Upper lobe of right lung (tissue), 1 donor: ENCODE measurements around the gene BTBD8. TPM values are rescaled to one million over a fixed set of nuclear protein-coding genes. Genes with fewer than 3 reads are reported as not detected.

ENCODE experiments used
- ATAC-seq: fragments of 200-7000 bp; cut with Tn5 transposase; one replicate; pipeline ENCODE4 v1.9.1; 2020; ENCODE audit warnings: mild to moderate bottlenecking, moderate library complexity
- DNase-seq: peaks from one replicate; pipeline ENCODE4 v3.0.0-alpha.2; 2020
- H3K27ac ChIP-seq: fragments of 200-600 bp; one replicate; pipeline ENCODE4 v1.8.0; 2022
- H3K27me3 ChIP-seq: fragments of 200-600 bp; one replicate; pipeline ENCODE4 v1.8.0; 2022; ENCODE audit warnings: mild to moderate bottlenecking
- H3K36me3 ChIP-seq: fragments of 200-600 bp; one replicate; pipeline ENCODE4 v1.8.0; 2022
- H3K4me1 ChIP-seq: fragments of 200-600 bp; one replicate; pipeline ENCODE4 v1.8.0; 2022
- H3K4me3 ChIP-seq: fragments of 200-600 bp; one replicate; pipeline ENCODE4 v1.8.0; 2022; ENCODE audit warnings: mild to moderate bottlenecking
- H3K9me3 ChIP-seq: fragments of 200-600 bp; one replicate; pipeline ENCODE4 v1.8.0; 2022
- CTCF ChIP-seq: fragments of 200-600 bp; IDR thresholded peaks from one replicate; pipeline ENCODE4 v1.8.0; 2022; ENCODE audit warnings: antibody characterized with exemption
- intact Hi-C: fragments of 100-400 bp; cut with DNase I; formaldehyde crosslinking; loops from one replicate; pipeline ENCODE4 v1.11.0; 2022
- total RNA-seq: library from RNA; stranded (reverse); fragmentation: NEBNext Ultra II Directional; extraction: Animal tissue kit (Norgen Biotek cat#: 25700); gene quantifications from one replicate; pipeline ENCODE4 v1.2.1, GENCODE V29; 2021
- donor health status: DM: no; HTN: yes; CAD: no; lungs with severe emphysema.

Gene BTBD8
- total RNA-seq, 1 donor from 2014 or later: 5.1 TPM

- intact Hi-C loops: no loop called here
- H3K4me3 ChIP-seq: no peak overlapping the region
- no peak for TF ChIP-seq CTCF
- ATAC-seq (no peak), DNase-seq (no peak)
- H3K4me1 ChIP-seq: no peaks in the 10 kb centered on the region
- no peaks in the 10 kb centered on the region for H3K36me3 ChIP-seq
- no peaks in the 10 kb centered on the region for H3K27me3 ChIP-seq
- H3K9me3 ChIP-seq: no peaks in the 10 kb centered on the region
- no peak overlapping the region for H3K27ac ChIP-seq
Measured at GRCh38 chr1:92040971-92041370, 39.2 kb upstream of the BTBD8 start.

DNA sequence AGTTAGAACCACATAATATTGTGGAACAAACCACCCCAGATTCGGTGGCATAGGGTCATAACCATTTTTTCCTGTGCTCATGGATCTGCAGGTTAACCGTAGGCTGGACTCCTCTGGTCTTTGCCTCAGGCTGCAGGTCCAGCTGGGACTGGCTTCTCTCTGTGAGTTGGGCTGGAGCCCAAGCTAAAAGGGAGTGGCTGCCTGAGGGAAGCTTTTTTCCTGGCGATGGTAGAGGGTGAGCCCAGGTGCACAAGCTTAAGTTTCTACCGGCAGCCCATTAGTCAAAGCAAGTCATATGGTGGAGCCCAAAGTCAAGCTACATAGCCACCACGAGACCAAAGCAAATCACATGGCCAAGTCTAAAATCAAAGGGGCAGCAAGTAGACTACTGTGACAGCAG, 36.5 kb upstream of the BTBD8 start:
- intact Hi-C loops: no loop called here
- H3K4me3 ChIP-seq: no peak overlapping the region
- H3K4me1 ChIP-seq: no peaks in the 10 kb centered on the region
- no peaks in the 10 kb centered on the region for H3K27me3 ChIP-seq
- no peak for TF ChIP-seq CTCF
- no peak overlapping the region for H3K27ac ChIP-seq
- no peaks in the 10 kb centered on the region for H3K36me3 ChIP-seq
- DNase-seq: no peak
- H3K9me3 ChIP-seq: no peaks in the 10 kb centered on the region
- ATAC-seq: no peak

GRCh38 chr1:92045766-92046495, 34.2 kb upstream of the BTBD8 start:
- Histone ChIP-seq H3K36me3 (no peaks in the 10 kb centered on the region), H3K27me3 (no peaks in the 10 kb centered on the region), H3K9me3 (no peaks in the 10 kb centered on the region), H3K27ac (no peak overlapping the region), H3K4me3 (no peak overlapping the region), H3K4me1 (no peaks in the 10 kb centered on the region)
- DNase-seq (no peak), ATAC-seq (no peak)
- no peak for TF ChIP-seq CTCF
- intact Hi-C loops: no loop called here

DNA sequence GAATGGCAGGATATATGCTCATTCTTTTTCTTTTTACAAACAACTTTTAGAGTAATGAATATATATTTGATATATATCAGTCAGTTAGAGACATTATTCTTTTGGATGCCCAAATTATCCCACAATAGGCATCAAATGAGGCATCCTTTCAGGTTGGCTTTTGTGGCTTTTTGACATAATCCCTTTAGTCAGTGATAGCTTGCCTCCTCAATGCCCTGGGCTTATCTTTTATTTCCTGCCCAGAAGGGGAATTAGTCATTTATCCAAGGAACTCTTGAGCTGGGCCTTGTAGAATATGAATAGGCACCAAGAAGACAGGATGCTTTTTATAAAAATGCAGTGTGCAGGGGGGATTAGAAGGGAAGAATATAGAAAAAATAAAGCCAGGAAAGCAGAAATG, 28.2 kb upstream of the BTBD8 start:
- Histone ChIP-seq H3K27ac (no peak overlapping the region), H3K9me3 (no peaks in the 10 kb centered on the region), H3K27me3 (no peaks in the 10 kb centered on the region), H3K4me1 (no peaks in the 10 kb centered on the region), H3K4me3 (no peak overlapping the region), H3K36me3 (no peaks in the 10 kb centered on the region)
- no peak for TF ChIP-seq CTCF
- no peak for DNase-seq
- intact Hi-C loops: no loop called here
- no peak for ATAC-seq

DNA sequence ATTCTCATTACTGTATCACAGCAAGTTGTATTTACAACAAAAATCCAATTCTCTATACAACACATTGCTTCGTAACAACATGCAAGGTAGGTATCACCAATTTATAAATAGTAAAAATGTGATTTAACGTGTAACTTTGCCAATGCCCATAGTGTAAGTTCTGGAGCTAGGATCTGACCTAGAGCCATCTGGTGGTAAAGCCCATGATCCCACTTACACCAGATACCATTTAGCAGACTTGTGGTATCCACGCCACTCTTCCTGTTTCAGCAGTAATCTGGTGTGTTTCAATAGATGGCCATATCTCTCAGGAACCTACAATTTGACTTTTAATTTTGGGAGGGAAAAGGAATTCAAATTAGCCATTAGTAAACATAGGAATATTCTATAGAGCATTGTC, 15.1 kb upstream of the BTBD8 start:
- H3K36me3 ChIP-seq: no peaks in the 10 kb centered on the region
- H3K27me3 ChIP-seq: no peaks in the 10 kb centered on the region
- no peak for TF ChIP-seq CTCF
- DNase-seq: no peak
- no peak overlapping the region for H3K4me3 ChIP-seq
- H3K27ac ChIP-seq: no peak overlapping the region
- no peaks in the 10 kb centered on the region for H3K9me3 ChIP-seq
- H3K4me1 ChIP-seq: no peaks in the 10 kb centered on the region
- intact Hi-C loops: no loop called here
- no peak for ATAC-seq

DNA sequence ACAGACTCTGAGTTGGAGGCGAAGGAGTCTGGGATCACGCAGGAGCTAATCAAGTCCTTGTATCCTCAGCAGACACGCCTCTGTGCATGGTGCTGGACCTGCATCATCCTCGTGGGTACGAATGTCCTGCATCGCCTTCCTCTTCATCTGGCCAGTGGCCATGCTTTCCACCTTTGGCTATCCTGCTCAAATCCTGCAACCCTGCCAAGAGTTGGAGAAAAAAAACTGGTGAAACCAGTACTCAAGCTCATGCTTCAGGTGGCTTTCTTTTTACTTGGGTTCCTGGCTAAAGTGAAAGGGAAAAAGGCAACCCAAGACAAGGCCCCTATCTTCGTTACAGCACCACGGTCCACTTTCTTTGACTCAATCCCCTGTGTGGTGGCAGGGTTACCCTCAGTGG, 13.8 kb upstream of the BTBD8 start:
- TF ChIP-seq CTCF: no peak

More for the DNA sequence above, 13.8 kb upstream of the BTBD8 start:
- Histone ChIP-seq H3K4me3 (no peak overlapping the region), H3K27ac (no peak overlapping the region), H3K27me3 (no peaks in the 10 kb centered on the region), H3K4me1 (no peaks in the 10 kb centered on the region), H3K9me3 (no peaks in the 10 kb centered on the region), H3K36me3 (no peaks in the 10 kb centered on the region)
- DNase-seq (no peak), ATAC-seq (no peak)
- intact Hi-C loops: no loop called here
